Measurements from ENCODE around the gene CRELD1. TPM values are rescaled to one million over a fixed set of nuclear protein-coding genes. Genes with fewer than 3 reads are reported as not detected.

CRELD1 gene
- 5.1 and 6.4 TPM in 2 replicates for total RNA-seq

DNA sequence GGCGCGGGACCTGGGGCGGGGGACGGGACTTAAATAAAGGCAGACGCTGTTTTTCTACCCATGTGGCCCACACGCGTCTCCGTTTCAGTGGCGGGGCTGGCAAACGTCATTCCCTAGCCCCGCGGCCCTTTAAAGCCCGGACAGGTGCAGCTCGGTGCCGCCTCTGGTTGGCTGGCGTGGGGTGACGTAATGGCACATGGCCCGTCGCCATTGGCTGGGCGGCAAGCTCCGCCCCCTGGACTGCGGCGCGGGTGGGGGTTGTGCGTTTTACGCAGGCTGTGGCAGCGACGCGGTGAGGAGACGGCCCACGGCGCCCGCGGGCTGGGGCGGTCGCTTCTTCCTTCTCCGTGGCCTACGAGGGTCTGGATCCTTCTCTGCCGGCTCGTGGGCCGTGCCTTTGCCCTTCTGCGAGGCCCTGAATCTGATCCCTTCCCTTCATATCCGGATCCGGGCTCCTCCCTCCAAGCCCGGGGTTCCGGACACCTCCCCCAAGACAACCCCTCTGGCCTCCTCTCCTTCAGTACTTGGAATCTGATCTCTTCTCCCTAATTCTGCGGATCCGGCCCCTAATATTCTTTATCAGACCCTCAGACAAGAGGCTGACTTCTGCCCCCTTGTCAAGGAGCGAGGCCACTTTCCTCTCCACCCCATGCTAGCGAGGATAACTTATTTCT is at the start of gene CRELD1:
TSS of gene CRELD1 (plus strand) at position 274 of the 674 bp plus-strand sequence. CDS start 605 bp downstream, outside the sequence.

GRCh38 chr3:9890249-9891071 is 43.2 kb upstream of the CRELD1 start, which contains the start of gene JAGN1:
Gene JAGN1 (plus strand): TSS chr3:9890610. CDS start chr3:9890723, 113 bp downstream.

DNA sequence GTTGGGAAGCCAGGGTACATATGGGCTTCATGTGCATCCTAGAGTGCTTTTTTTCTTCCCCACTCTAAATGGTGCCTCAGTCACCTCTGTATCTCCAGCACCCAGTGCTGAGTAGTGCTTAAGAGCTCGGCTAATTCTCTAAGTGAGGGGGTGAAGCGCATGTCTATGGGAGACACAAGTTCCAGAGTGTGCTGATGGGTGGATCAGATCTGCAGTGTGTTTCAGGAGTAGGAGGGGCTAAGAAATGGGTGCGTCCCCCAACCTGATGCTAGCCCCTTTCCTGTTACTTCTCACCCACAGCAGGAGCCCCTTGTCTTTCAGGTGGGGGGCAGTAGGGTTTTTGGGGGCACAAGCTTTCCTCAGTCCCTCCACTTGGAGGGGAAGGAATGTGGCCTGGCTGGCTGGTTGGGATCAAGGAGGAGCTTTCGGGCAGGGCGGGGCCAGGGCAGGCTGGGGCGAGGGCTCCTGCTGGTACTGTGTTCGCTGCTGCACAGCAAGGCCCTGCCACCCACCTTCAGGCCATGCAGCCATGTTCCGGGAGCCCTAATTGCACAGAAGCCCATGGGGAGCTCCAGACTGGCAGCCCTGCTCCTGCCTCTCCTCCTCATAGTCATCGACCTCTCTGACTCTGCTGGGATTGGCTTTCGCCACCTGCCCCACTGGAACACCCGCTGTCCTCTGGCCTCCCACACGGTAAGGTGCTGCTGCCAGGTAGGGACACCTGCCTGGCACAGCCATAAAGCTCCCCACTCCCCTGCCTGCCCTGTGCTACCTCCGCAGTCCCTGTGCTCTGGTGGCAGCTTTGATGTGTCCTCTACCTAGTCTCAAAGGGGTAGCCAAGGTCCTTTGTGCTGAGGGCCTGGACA is 31.0 kb upstream of the CRELD1 start, which contains the start of gene IL17RE:
TSS of gene IL17RE (plus strand) at position 477 of the 866 bp plus-strand sequence. CDS start at position 562, 85 bp downstream.

GRCh38 chr3:9916734-9917680 is 16.6 kb upstream of the CRELD1 start, which contains the start of gene IL17RC:
Gene IL17RC (plus strand): TSS chr3:9917098. CDS start chr3:9917316, 218 bp downstream.

DNA sequence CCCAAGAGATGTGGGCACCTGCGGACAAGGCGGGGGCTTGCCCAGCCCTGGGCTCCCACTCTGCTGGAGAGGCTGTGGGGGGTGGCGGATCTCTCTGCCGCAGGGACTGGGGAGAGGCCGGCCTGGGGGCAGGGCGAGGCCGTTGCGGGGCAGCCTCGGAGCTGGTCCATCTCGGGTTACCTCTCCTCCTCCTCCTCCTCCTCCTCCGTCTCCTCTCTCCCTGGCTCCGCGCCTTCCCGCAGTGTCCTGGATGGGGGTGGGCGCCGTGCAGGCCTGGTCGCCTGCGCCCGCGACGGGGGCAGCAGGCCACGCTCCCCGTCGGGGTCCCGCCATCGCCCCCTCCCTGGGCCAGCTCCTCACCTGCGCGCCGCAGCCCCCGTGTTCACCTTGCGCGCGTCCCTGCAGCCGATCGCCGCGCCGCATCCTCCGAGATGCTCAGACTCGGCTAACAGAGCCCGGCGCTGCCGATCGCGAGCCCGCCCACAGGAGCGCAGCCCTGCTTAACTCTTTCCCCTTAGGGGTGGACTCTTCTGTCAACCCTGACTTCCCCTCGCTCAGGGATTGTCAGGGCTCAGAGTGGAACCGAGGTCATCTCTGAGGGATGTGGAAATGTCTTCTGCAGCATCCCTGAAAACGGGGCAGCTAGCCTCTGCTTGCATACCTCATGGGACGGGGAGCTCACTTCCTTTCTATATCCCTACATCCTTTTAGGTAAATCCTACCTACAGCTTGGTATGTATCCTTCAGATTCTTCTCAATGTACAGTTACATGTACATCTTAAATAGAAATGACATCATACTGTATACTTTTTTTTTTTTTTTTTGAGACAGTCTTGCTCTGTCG is 18.6 kb downstream of the CRELD1 start, which contains the start of gene PRRT3:
TSS of gene PRRT3 (minus strand) at position 447 of the 844 bp plus-strand sequence. CDS start 2,293 bp downstream, outside the sequence.

Other genes with a start within 250 kb of the CRELD1 start
- gene CPNE9, start 230.0 kb upstream of the CRELD1 start, total RNA-seq: not detected in 2 replicates
- 8.2 and 10.7 TPM in 2 replicates for gene BRPF1, start 202.1 kb upstream of the CRELD1 start, total RNA-seq
- 10.4 and 11.6 TPM in 2 replicates for gene OGG1, start 183.9 kb upstream of the CRELD1 start, total RNA-seq
- 34.1 and 34.8 TPM in 2 replicates for gene CAMK1, start 163.9 kb upstream of the CRELD1 start, total RNA-seq
- 58.7 and 72.3 TPM in 2 replicates for gene TADA3, start 141.4 kb upstream of the CRELD1 start, total RNA-seq
- gene ARPC4, start 140.8 kb upstream of the CRELD1 start, total RNA-seq: 133 and 153 TPM in 2 replicates
- 10.4 and 13.5 TPM in 2 replicates for gene TTLL3, start 123.6 kb upstream of the CRELD1 start, total RNA-seq
- 28.8 and 46.5 TPM in 2 replicates for gene RPUSD3, start 89.8 kb upstream of the CRELD1 start, total RNA-seq
- gene CIDEC, start 53.6 kb upstream of the CRELD1 start, total RNA-seq: 32.9 and 37.6 TPM in 2 replicates
- 34.1 and 40.8 TPM in 2 replicates for gene JAGN1, start 43.2 kb upstream of the CRELD1 start, total RNA-seq
- gene IL17RE, start 31.0 kb upstream of the CRELD1 start, total RNA-seq: 1.6 and 1.9 TPM in 2 replicates
- gene IL17RC, start 16.7 kb upstream of the CRELD1 start, total RNA-seq: 64.5 and 67.8 TPM in 2 replicates
- gene PRRT3, start 18.6 kb downstream of the CRELD1 start, total RNA-seq: 8.4 and 9.7 TPM in 2 replicates
- gene EMC3, start 53.0 kb downstream of the CRELD1 start, total RNA-seq: 101 and 123 TPM in 2 replicates
- 1.4 and 1.8 TPM in 2 replicates for gene FANCD2, start 92.6 kb downstream of the CRELD1 start, total RNA-seq
- gene FANCD2OS, start 174.4 kb downstream of the CRELD1 start, total RNA-seq: not detected in 2 replicates
- 127 and 171 TPM in 2 replicates for gene BRK1, start 181.8 kb downstream of the CRELD1 start, total RNA-seq
- 40.1 and 41.1 TPM in 2 replicates for gene VHL, start 207.9 kb downstream of the CRELD1 start, total RNA-seq
- 6.3 and 7.8 TPM in 2 replicates for gene IRAK2, start 231.1 kb downstream of the CRELD1 start, total RNA-seq

Data from cardiac ventricle fibroblast (primary cell).